Osteoblast (primary cell): ENCODE results near the gene PACS1. TPM values are rescaled to one million over a fixed set of nuclear protein-coding genes. Genes with fewer than 3 reads are reported as not detected.

Experiments used
- DNase-seq: peaks from one replicate; pipeline ENCODE4 v3.0.0; 2011; ENCODE audit warnings: low spot score, mixed read lengths; ENCODE audit not compliant: insufficient read length; ENCODE audit errors: missing footprints
- H2AFZ ChIP-seq: 2 replicates; pipeline ENCODE4 v1.6.0; 2011; ENCODE audit warnings: mild to moderate bottlenecking, low read length
- H3K27ac ChIP-seq: 2 replicates; pipeline ENCODE4 v1.5.1; 2011; ENCODE audit warnings: mild to moderate bottlenecking, low read depth, low read length, moderate library complexity
- H3K27me3 ChIP-seq: 2 replicates; pipeline ENCODE4 v1.6.0; 2012; ENCODE audit warnings: mild to moderate bottlenecking, control low read depth, inconsistent platforms, low read length, moderate library complexity; ENCODE audit not compliant: insufficient read depth
- H3K36me3 ChIP-seq: 2 replicates; pipeline ENCODE4 v1.5.1; 2011; ENCODE audit warnings: mild to moderate bottlenecking, low read length, control low read depth, moderate library complexity; ENCODE audit not compliant: insufficient read depth
- H3K4me1 ChIP-seq: 2 replicates; pipeline ENCODE4 v1.5.1; 2011; ENCODE audit warnings: mild to moderate bottlenecking, low read length, control low read depth, moderate library complexity; ENCODE audit not compliant: insufficient read depth
- H3K4me2 ChIP-seq: 2 replicates; pipeline ENCODE4 v1.6.0; 2011; ENCODE audit warnings: mild to moderate bottlenecking, low read length; ENCODE audit not compliant: insufficient read depth
- H3K4me3 ChIP-seq: fragments of 200-600 bp; sonication (generic); 3 replicates; pipeline ENCODE4 v1.5.1; 2012; ENCODE audit warnings: mild to moderate bottlenecking, low read length, inconsistent platforms; ENCODE audit not compliant: insufficient read depth
- H3K79me2 ChIP-seq: 2 replicates; pipeline ENCODE4 v1.6.0; 2012; ENCODE audit warnings: mild to moderate bottlenecking, low read length, control low read depth, inconsistent platforms; ENCODE audit not compliant: insufficient read depth
- H3K9me3 ChIP-seq: 2 replicates; pipeline ENCODE4 v1.5.1; 2011; ENCODE audit warnings: low read depth, low read length, control low read depth
- H4K20me1 ChIP-seq: 2 replicates; pipeline ENCODE4 v1.6.0; 2012; ENCODE audit warnings: mild to moderate bottlenecking, low read length, control low read depth; ENCODE audit not compliant: insufficient read depth
- CTCF ChIP-seq: IDR thresholded peaks from 2 replicates; pipeline ENCODE4 v1.5.1; 2011; ENCODE audit warnings: mild to moderate bottlenecking, low read depth, low read length, moderate library complexity; ENCODE audit errors: extremely low read depth
- total RNA-seq: library from RNA; depleted of rRNA; stranded (reverse); fragments of >200 nt; gene quantifications from 2 replicates; pipeline ENCODE4 v1.2.3, GENCODE V29; 2012

Gene PACS1
- total RNA-seq, 1 donor: 38.0 TPM

- no peaks in the 10 kb centered on the region for H3K9me3 ChIP-seq
- no peak overlapping the region for H3K27ac ChIP-seq
- H3K4me2 ChIP-seq: no peak overlapping the region
- H3K27me3 ChIP-seq: peaks cover 16% of the 10 kb centered on the region
- H3K4me3 ChIP-seq: no peak overlapping the region
- H4K20me1 ChIP-seq: no peaks in the 10 kb centered on the region
- DNase-seq: peak; percentile 79
- H3K4me1 ChIP-seq: peaks cover 5% of the 10 kb centered on the region
- H2AFZ ChIP-seq: no peak overlapping the region
- no peak for TF ChIP-seq CTCF
- H3K36me3 ChIP-seq: no peaks in the 10 kb centered on the region
- H3K79me2 ChIP-seq: no peaks in the 10 kb centered on the region
Measured at GRCh38 chr11:66044757-66045156, 25.3 kb upstream of the PACS1 start.

- Histone ChIP-seq H3K4me3 (no peak overlapping the region), H3K27ac (no peak overlapping the region), H3K9me3 (no peaks in the 10 kb centered on the region), H3K4me1 (peaks cover 5% of the 10 kb centered on the region), H3K27me3 (peaks cover 16% of the 10 kb centered on the region), H2AFZ (peak overlapping the region; percentile 8), H3K4me2 (no peak overlapping the region), H3K36me3 (no peaks in the 10 kb centered on the region), H4K20me1 (no peaks in the 10 kb centered on the region), H3K79me2 (no peaks in the 10 kb centered on the region)
- TF ChIP-seq CTCF: peak; percentile 92
- DNase-seq: peak; percentile 98
Measured at GRCh38 chr11:66045177-66045639, 24.9 kb upstream of the PACS1 start.

GRCh38 chr11:66046901-66047300 lies 23.2 kb upstream of the PACS1 start:
- Histone ChIP-seq H2AFZ (no peak overlapping the region), H3K9me3 (no peaks in the 10 kb centered on the region), H3K79me2 (no peaks in the 10 kb centered on the region), H3K4me1 (peaks cover 5% of the 10 kb centered on the region), H3K36me3 (no peaks in the 10 kb centered on the region), H3K27ac (no peak overlapping the region), H4K20me1 (no peaks in the 10 kb centered on the region), H3K4me2 (no peak overlapping the region), H3K4me3 (no peak overlapping the region), H3K27me3 (peaks cover 16% of the 10 kb centered on the region)
- no peak for DNase-seq
- no peak for TF ChIP-seq CTCF

- TF ChIP-seq CTCF: no peak
- no peaks in the 10 kb centered on the region for H4K20me1 ChIP-seq
- no peak overlapping the region for H3K4me2 ChIP-seq
- no peaks in the 10 kb centered on the region for H3K9me3 ChIP-seq
- H3K27me3 ChIP-seq: peaks cover 16% of the 10 kb centered on the region
- H3K79me2 ChIP-seq: peaks cover 7% of the 10 kb centered on the region
- H3K4me3 ChIP-seq: no peak overlapping the region
- peak; percentile 71 for DNase-seq
- no peaks in the 10 kb centered on the region for H3K36me3 ChIP-seq
- H2AFZ ChIP-seq: no peak overlapping the region
- peaks cover 5% of the 10 kb centered on the region for H3K4me1 ChIP-seq
- no peak overlapping the region for H3K27ac ChIP-seq
Measured at GRCh38 chr11:66047541-66048365, 22.3 kb upstream of the PACS1 start.
